Body of pancreas (tissue), 4 donors: ENCODE results near the gene CCNYL1.

ENCODE experiments used
- POLR2A ChIP-seq, 3 donors: fragments of 450-650 bp; IDR thresholded peaks; one replicate each; pipeline ENCODE4 v1.6.1; 2016; ENCODE audit warnings: antibody characterized with exemption in 3 of 3, mild to moderate bottlenecking in 2 of 3
- TF ChIP-seq, protein P1 (sequence below), 7 experiments: fragments of 450-650 bp in 4 of 7; fragments of 200-600 bp in 3 of 7; sonication (generic) in 3 of 7; IDR thresholded peaks; one replicate each; pipeline ENCODE4 v1.5.1; 2016 to 2019; ENCODE audit warnings: antibody characterized with exemption in 7 of 7

DNA sequence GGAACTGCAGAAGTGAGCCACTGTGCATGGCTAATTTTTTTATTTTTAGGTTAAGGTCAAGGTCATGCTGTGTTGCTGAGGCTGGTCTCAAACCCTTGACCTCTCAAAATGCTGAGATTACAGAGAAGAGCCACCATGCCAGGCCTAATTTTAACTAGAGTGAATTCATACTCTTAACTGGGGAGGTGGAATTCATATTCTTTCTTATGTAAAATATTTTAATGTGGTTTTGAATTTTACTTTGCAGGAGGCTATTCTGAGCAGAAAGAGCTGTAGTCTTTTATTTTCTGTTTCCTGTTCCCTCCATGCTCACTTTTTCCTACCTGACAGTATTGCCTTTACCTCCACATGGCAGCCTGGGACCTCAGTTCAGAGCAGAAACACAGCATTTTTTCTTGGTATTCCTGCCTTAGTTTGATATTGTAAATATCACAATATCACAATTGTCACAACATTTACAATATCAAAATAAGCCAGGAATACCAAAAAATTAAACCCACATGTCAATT, 37.1 kb upstream of the CCNYL1 start:
- TF ChIP-seq, protein P1, sequence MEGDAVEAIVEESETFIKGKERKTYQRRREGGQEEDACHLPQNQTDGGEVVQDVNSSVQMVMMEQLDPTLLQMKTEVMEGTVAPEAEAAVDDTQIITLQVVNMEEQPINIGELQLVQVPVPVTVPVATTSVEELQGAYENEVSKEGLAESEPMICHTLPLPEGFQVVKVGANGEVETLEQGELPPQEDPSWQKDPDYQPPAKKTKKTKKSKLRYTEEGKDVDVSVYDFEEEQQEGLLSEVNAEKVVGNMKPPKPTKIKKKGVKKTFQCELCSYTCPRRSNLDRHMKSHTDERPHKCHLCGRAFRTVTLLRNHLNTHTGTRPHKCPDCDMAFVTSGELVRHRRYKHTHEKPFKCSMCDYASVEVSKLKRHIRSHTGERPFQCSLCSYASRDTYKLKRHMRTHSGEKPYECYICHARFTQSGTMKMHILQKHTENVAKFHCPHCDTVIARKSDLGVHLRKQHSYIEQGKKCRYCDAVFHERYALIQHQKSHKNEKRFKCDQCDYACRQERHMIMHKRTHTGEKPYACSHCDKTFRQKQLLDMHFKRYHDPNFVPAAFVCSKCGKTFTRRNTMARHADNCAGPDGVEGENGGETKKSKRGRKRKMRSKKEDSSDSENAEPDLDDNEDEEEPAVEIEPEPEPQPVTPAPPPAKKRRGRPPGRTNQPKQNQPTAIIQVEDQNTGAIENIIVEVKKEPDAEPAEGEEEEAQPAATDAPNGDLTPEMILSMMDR (IDR thresholded peaks at IDR 0.05): no peak
- no peak for TF ChIP-seq POLR2A (IDR thresholded peaks at IDR 0.05)
